ENCODE results near the gene SNRPF. TPM values are rescaled to one million over a fixed set of nuclear protein-coding genes. Genes with fewer than 3 reads are reported as not detected.

SNRPF gene
- total RNA-seq, 2 experiments from 2014 or later, result 57.4 to 59.9 TPM

DNA sequence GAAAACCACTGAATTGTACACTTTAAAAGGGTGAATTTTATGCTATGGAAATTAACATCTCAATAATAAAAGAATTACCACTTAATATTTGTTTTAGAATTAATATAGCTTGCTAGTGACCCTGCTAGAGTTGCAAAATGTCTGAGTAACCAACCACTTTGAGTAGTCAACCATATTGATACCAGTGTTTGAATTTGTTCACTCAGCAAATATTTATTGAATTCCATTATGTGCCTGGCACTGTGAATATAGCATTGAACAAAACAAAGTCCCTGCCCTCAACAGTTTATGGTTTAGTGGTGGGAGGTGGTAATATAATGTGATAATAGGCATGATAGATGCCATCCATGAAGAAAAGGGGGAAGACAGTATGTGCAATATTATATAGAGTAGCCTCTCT, 4.6 kb downstream of the SNRPF start:
- Mint-ChIP-seq H3K36me3 (ENCODE audit: low read depth) (peaks cover 38% of the 10 kb centered on the region), H3K4me3 (no peak overlapping the region), H3K9me3 (no peaks in the 10 kb centered on the region), H3K27me3 (ENCODE audit: low read depth) (no peaks in the 10 kb centered on the region), H3K4me1 (ENCODE audit: low read depth) (peaks cover 27% of the 10 kb centered on the region), H3K27ac (no peak overlapping the region)
- CTCF ChIA-PET, result interaction anchor here (0.8 kb wide), 1 partner anchor 54 kb away, joined by 4 read pairs; no protein-coding TSS in a partner anchor
- intact Hi-C loops (cut with micrococcal nuclease), result no loop called here
- DNase-seq, result no peak

DNA sequence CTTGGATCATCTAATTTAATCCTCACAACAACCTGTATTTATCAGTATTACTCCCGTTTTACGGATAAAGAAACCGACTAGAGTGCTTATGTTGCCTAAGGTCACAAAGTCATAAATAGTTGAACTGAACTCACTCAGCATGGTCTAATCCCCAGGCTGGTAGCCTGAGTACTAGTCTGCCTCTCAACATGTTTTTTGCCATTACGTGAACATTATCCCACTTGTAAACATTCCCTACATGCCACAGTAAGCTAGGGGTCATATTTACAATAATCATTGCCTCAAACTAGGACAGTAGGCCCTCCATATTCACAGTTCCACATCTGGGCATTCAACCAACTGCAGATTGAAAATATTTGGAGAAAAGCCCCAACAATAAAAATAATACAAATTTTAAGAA, 12.1 kb downstream of the SNRPF start:
- intact Hi-C loops (cut with micrococcal nuclease), result no loop called here
- Mint-ChIP-seq H3K4me1 (ENCODE audit: low read depth) (peaks cover 5% of the 10 kb centered on the region), H3K9me3 (no peaks in the 10 kb centered on the region), H3K27ac (no peak overlapping the region), H3K36me3 (ENCODE audit: low read depth) (peaks cover 20% of the 10 kb centered on the region), H3K27me3 (ENCODE audit: low read depth) (no peaks in the 10 kb centered on the region), H3K4me3 (no peak overlapping the region)
- DNase-seq, result no peak
- CTCF ChIA-PET, result interaction anchor here (0.8 kb wide), 1 partner anchor 11 kb away, joined by 3 read pairs; no protein-coding TSS in a partner anchor

DNA sequence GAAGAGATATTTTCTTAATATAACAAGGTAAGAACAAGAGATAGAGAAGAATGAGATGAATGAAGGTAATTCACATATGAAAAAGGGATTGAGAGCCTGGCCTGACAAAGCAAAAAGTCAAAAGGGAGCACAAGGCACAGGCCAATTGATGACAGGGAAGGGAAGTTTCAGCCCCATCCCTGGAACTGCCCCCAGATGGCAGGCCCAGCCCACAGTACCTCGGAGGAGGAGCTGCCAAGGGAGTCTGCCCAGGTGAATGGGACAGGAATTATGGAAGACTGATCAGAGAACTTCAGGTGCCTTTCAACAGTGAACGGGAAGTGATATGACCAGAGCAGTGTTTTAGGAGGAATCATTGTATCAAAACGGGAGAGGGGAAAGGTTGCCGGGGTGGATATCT, 15.7 kb downstream of the SNRPF start:
- H3K36me3 Mint-ChIP-seq (ENCODE audit: low read depth), result peaks cover 16% of the 10 kb centered on the region
- H3K27me3 Mint-ChIP-seq (ENCODE audit: low read depth), result no peaks in the 10 kb centered on the region
- no peak overlapping the region for H3K27ac Mint-ChIP-seq
- no peak for DNase-seq
- H3K4me1 Mint-ChIP-seq (ENCODE audit: low read depth), result peaks cover 1% of the 10 kb centered on the region
- intact Hi-C loops (cut with micrococcal nuclease), result no loop called here
- no peak overlapping the region for H3K4me3 Mint-ChIP-seq
- H3K9me3 Mint-ChIP-seq, result no peaks in the 10 kb centered on the region
- CTCF ChIA-PET, result no interaction called here

DNA sequence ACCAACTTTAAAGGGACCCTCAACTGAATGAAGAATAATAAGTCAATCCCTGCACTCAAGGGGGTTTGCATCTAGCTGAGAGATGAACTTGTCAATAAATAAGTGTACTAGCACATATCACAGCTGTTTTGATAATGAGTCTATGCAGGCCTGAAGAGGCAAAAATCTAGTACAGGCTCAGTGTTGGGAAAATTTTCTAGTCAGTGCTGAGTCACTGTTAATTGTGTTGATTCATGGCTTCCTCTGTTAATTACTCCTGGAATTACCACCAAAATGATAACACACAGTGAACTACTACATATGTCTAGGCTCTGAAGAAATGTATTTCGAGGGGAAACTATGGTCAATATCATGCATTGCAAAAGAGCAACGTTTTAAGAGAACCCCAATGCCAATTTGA, 18.9 kb downstream of the SNRPF start:
- intact Hi-C loops (cut with micrococcal nuclease), result no loop called here

DNA sequence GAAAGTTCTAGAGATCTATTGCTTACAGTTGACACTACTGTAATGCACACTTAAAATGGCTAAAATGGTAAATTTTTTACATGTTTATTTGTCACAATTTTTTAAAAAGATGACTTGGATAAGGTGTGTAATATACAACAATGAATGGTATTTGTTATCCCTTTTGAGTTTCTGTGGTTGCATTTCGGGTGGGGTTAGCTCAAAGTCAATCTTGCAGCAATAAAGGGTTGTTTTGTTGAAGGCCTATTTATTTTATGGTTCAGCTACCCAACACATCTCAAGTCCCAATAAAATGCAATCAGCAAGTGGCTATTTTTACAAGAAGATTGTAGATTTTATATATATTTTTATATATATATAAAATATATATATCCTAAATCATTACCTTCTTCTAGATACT, 22.1 kb downstream of the SNRPF start:
- Mint-ChIP-seq H3K4me3 (no peak overlapping the region), H3K4me1 (ENCODE audit: low read depth) (no peaks in the 10 kb centered on the region), H3K27ac (no peak overlapping the region), H3K27me3 (ENCODE audit: low read depth) (no peaks in the 10 kb centered on the region), H3K9me3 (peaks cover 3% of the 10 kb centered on the region), H3K36me3 (ENCODE audit: low read depth) (no peaks in the 10 kb centered on the region)
- intact Hi-C loops (cut with micrococcal nuclease), result no loop called here
- CTCF ChIA-PET, result no interaction called here
- DNase-seq, result no peak

More for the DNA sequence above, 18.9 kb downstream of the SNRPF start:
- Mint-ChIP-seq H3K4me1 (ENCODE audit: low read depth) (no peaks in the 10 kb centered on the region), H3K27ac (no peak overlapping the region), H3K27me3 (ENCODE audit: low read depth) (no peaks in the 10 kb centered on the region), H3K9me3 (no peaks in the 10 kb centered on the region), H3K36me3 (ENCODE audit: low read depth) (peaks cover 7% of the 10 kb centered on the region), H3K4me3 (no peak overlapping the region)
- no peak for DNase-seq
- CTCF ChIA-PET, result no interaction called here

DNA sequence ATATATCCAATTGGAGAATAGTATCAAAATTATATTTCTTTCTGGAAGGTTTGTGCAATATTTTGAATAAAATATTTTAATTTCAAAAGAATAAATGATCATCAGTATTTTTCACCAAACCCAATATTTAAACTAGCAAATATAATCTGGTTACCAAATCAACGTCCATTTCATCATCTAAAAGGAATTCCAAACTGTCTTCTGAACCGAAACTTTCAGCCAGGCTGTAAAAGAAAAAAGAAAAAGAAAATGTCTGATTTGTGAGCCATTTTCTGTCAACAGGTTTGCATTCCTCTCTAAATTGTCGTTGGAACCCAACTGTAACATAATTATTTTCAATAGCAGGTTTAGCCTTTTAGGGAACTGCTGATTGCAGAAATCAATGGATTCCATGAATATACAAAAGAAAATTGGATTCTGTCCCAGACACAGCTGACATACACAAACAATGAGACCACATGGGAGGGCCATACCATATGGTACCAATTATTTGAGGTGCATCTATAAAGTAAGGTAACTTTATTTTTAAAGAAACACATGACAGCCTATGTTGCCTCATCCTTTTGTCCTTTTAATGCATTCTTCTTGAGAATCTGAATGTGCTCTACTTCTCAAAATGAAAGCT, 22.7 kb downstream of the SNRPF start:
- Mint-ChIP-seq H3K4me3 (no peak overlapping the region), H3K27me3 (ENCODE audit: low read depth) (no peaks in the 10 kb centered on the region), H3K36me3 (ENCODE audit: low read depth) (no peaks in the 10 kb centered on the region), H3K9me3 (peaks cover 3% of the 10 kb centered on the region), H3K4me1 (ENCODE audit: low read depth) (no peaks in the 10 kb centered on the region), H3K27ac (no peak overlapping the region)
- CTCF ChIA-PET, result no interaction called here
- intact Hi-C loops (cut with micrococcal nuclease), result no loop called here
- DNase-seq, result no peak

DNA sequence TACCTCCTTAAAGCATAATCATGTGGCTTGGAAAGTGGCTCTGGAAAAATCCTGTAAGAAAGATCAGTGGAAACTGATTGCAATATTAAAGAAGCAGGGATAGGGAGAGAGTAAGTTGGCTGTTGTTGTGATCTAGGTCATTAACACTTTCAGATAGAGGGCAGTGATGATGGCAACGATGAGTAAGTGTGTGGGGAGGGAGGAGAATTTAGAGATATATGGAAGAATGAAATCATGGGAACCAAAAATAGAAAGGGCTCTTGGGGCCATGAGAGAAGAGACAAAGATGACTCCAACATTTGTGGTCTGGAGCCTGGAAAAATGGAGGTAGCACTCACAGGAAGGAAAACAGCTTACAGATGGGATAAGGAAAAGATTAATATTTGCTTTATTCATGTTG, 23.3 kb downstream of the SNRPF start:
- CTCF ChIA-PET, result interaction anchor here (0.9 kb wide), 1 partner anchor 12 kb away, joined by 3 read pairs; no protein-coding TSS in a partner anchor
- Mint-ChIP-seq H3K9me3 (peaks cover 3% of the 10 kb centered on the region), H3K27ac (no peak overlapping the region), H3K4me1 (ENCODE audit: low read depth) (no peaks in the 10 kb centered on the region), H3K4me3 (no peak overlapping the region), H3K36me3 (ENCODE audit: low read depth) (no peaks in the 10 kb centered on the region), H3K27me3 (ENCODE audit: low read depth) (no peaks in the 10 kb centered on the region)
- intact Hi-C loops (cut with micrococcal nuclease), result no loop called here
- no peak for DNase-seq

DNA sequence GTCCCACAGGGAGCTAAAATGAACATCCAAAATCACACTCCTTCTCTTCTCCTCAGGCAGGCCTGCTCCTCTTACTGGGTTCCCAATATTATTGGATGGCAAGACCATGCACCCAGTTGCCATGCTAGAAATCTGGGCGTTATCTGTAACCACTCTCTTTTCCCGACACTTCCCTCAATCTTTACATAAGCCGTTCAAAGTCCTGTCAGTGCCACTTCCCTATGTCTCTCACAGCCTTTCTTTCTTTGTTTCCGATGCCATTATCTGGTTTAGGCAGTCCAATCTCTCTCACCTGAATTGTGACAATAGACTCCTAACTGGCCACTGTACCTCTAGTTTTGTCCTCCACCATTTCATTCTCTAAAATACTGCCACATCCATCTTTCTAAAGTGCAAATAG, 24.1 kb downstream of the SNRPF start:
- no peaks in the 10 kb centered on the region for H3K36me3 Mint-ChIP-seq (ENCODE audit: low read depth)
- H3K27ac Mint-ChIP-seq, result no peak overlapping the region
- no peak overlapping the region for H3K4me3 Mint-ChIP-seq
- no peaks in the 10 kb centered on the region for H3K4me1 Mint-ChIP-seq (ENCODE audit: low read depth)
- no peaks in the 10 kb centered on the region for H3K27me3 Mint-ChIP-seq (ENCODE audit: low read depth)
- DNase-seq, result no peak
- H3K9me3 Mint-ChIP-seq, result peaks cover 3% of the 10 kb centered on the region
- CTCF ChIA-PET, result interaction anchor here (0.9 kb wide), 1 partner anchor 12 kb away, joined by 3 read pairs; no protein-coding TSS in a partner anchor
- intact Hi-C loops (cut with micrococcal nuclease), result no loop called here

DNA sequence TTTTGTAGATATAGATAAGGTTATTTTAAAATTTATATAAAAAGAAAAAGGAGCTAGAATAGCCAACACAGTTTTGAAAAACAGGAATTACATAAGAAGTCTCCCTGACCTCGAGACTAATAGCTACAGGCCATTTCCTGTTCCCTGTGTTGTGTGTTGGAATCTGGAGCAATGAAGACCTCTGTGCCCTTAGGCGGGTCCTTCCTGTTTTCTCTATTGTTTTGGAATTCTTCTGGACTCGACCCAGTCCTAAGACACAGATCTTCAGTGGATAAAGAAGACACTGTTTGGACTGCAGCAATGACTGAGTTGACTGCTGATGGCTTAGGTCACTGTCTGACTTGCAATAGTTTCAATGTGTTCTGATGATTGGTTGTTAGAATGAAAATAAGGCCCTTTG, 26.2 kb downstream of the SNRPF start:
- intact Hi-C loops (cut with micrococcal nuclease), result no loop called here
- Mint-ChIP-seq H3K36me3 (ENCODE audit: low read depth) (no peaks in the 10 kb centered on the region), H3K4me3 (no peak overlapping the region), H3K27me3 (ENCODE audit: low read depth) (no peaks in the 10 kb centered on the region), H3K9me3 (peaks cover 3% of the 10 kb centered on the region), H3K4me1 (ENCODE audit: low read depth) (no peaks in the 10 kb centered on the region), H3K27ac (no peak overlapping the region)
- no peak for DNase-seq
- CTCF ChIA-PET, result no interaction called here

DNA sequence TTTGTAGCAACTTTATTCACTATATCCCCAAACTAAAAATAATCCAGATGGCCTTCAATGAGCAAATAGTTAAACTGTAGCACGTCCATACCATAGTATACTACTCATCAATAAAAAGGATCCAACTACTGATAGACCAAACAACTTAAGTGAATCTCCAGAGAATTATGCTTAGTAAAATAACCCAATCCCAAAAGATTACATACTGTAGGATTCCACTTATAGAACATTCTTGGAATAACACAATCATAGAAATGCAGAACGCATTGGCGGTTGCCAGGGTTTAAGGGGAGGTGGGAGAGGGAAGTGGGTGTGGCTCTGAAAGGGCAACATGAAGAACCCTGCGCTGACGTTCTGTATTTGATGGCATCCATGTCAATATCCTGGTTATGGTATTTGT, 28.6 kb downstream of the SNRPF start:
- intact Hi-C loops (cut with micrococcal nuclease), result no loop called here

DNA sequence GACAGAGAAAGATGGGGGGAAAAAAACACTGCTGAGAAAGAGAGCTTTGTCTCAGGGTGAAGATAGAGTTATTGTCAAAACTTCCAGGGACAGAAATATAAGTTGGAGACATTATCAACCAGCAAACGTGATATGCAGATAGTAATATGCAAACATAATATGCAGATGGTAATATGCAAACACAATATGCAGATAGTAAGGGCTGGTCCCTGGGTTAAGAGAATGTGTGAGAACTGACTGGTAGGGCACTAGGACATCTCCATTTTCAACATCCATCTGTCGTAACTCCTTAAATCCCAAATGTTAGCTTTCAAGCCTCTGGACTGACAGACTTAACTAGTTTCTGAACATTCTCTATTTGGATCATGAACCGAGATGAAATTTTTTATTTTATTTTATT, 32.2 kb downstream of the SNRPF start:
- CTCF ChIA-PET, result no interaction called here
- no peaks in the 10 kb centered on the region for H3K27me3 Mint-ChIP-seq (ENCODE audit: low read depth)
- no peak for DNase-seq
- no peak overlapping the region for H3K4me3 Mint-ChIP-seq
- intact Hi-C loops (cut with micrococcal nuclease), result no loop called here
- H3K4me1 Mint-ChIP-seq (ENCODE audit: low read depth), result no peaks in the 10 kb centered on the region
- H3K36me3 Mint-ChIP-seq (ENCODE audit: low read depth), result no peaks in the 10 kb centered on the region
- H3K27ac Mint-ChIP-seq, result no peak overlapping the region
- H3K9me3 Mint-ChIP-seq, result no peaks in the 10 kb centered on the region

More for the DNA sequence above, 28.6 kb downstream of the SNRPF start:
- H3K4me3 Mint-ChIP-seq, result no peak overlapping the region
- no peaks in the 10 kb centered on the region for H3K4me1 Mint-ChIP-seq (ENCODE audit: low read depth)
- no peaks in the 10 kb centered on the region for H3K36me3 Mint-ChIP-seq (ENCODE audit: low read depth)
- H3K9me3 Mint-ChIP-seq, result peaks cover 3% of the 10 kb centered on the region
- H3K27me3 Mint-ChIP-seq (ENCODE audit: low read depth), result no peaks in the 10 kb centered on the region
- CTCF ChIA-PET, result no interaction called here
- DNase-seq, result no peak
- H3K27ac Mint-ChIP-seq, result no peak overlapping the region

DNA sequence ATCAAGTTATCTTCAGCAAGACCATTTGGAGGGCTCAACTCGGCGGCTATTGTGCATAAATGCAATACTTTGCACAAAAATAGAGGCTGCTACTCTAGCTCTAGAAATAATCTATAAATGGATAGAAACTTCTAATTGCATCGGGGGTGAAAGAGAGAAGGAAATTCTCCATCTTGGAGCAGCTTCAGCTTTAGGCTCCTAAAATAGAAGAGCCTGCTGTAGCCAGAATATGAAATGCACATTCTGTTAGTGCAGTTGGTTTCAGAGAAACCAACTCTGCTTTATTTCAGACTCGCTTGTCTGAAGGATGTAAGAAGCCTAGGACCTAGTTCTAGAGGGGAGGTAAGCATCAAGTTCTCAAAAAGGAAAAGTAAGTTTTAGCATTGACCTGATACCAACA, 38.1 kb downstream of the SNRPF start:
- CTCF ChIA-PET, result interaction anchor here (0.9 kb wide), 1 partner anchor 102 kb away, joined by 4 read pairs; no protein-coding TSS in a partner anchor
- Mint-ChIP-seq H3K27me3 (ENCODE audit: low read depth) (peaks cover 3% of the 10 kb centered on the region), H3K27ac (no peak overlapping the region), H3K9me3 (no peaks in the 10 kb centered on the region), H3K4me3 (no peak overlapping the region), H3K4me1 (ENCODE audit: low read depth) (no peaks in the 10 kb centered on the region), H3K36me3 (ENCODE audit: low read depth) (no peaks in the 10 kb centered on the region)
- intact Hi-C loops (cut with micrococcal nuclease), result no loop called here
- no peak for DNase-seq

DNA sequence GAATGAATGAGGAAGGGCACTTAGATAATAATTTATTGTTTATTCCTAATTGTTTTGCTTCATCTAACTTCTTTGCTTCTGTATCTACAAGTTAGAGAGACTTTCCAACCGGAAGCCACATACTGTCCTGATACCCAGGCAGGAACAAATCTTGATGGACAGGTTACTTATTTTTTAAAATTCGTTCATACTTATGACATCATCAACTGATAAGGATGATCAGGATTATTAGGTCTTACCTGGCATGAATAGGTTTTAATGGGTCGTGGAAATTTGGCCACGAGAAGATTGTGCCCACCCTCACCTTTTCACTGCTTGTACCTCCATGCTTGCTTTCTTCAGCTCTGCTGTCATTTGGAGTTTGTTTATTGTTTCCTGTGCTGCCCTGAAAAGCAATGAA, 39.3 kb downstream of the SNRPF start:
- H3K9me3 Mint-ChIP-seq, result peaks cover under 1% of the 10 kb centered on the region
- no peaks in the 10 kb centered on the region for H3K36me3 Mint-ChIP-seq (ENCODE audit: low read depth)
- intact Hi-C loops (cut with micrococcal nuclease), result no loop called here
- no peak overlapping the region for H3K27ac Mint-ChIP-seq
- CTCF ChIA-PET, result interaction anchor here (1.0 kb wide), 1 partner anchor 225 kb away, joined by 3 read pairs; no protein-coding TSS in a partner anchor
- peaks cover 3% of the 10 kb centered on the region for H3K27me3 Mint-ChIP-seq (ENCODE audit: low read depth)
- H3K4me1 Mint-ChIP-seq (ENCODE audit: low read depth), result no peaks in the 10 kb centered on the region
- no peak for DNase-seq
- H3K4me3 Mint-ChIP-seq, result no peak overlapping the region

Data from activated naive CD4-positive, alpha-beta T cell treated with anti-CD3 and anti-CD28 coated beads for 36 hours (primary cell).